Fibroblast of the conjunctiva (primary cell): ENCODE measurements around the gene HPCAL1.

Experiments used
- DNase-seq: peaks from one replicate; pipeline ENCODE4 v3.0.0-alpha.2; 2010; ENCODE audit warnings: low read depth

The HPCAL1 gene

GRCh38 chr2:10355471-10356438 is 53.1 kb downstream of the HPCAL1 start:
- no peak for DNase-seq

- no peak for DNase-seq
Measured at GRCh38 chr2:10356439-10356811, 53.7 kb downstream of the HPCAL1 start.

- no peak for DNase-seq
Measured at GRCh38 chr2:10357193-10358169, 54.8 kb downstream of the HPCAL1 start.

- DNase-seq = no peak
Measured at GRCh38 chr2:10359246-10359645, 56.5 kb downstream of the HPCAL1 start.

- DNase-seq = no peak
Measured at GRCh38 chr2:10359731-10360329, 57.1 kb downstream of the HPCAL1 start.

GRCh38 chr2:10360460-10360849 is 57.8 kb downstream of the HPCAL1 start:
- DNase-seq = no peak

GRCh38 chr2:10360850-10361588 is 58.3 kb downstream of the HPCAL1 start:
- no peak for DNase-seq

GRCh38 chr2:10362096-10362897 is 59.6 kb downstream of the HPCAL1 start:
- DNase-seq = no peak

GRCh38 chr2:10362898-10363454 is 60.3 kb downstream of the HPCAL1 start:
- no peak for DNase-seq

- DNase-seq = no peak
Measured at GRCh38 chr2:10363861-10364610, 61.3 kb downstream of the HPCAL1 start.

- DNase-seq = no peak
Measured at GRCh38 chr2:10365412-10365811, 62.7 kb downstream of the HPCAL1 start.

- no peak for DNase-seq
Measured at GRCh38 chr2:10366601-10367270, 64.0 kb downstream of the HPCAL1 start.

GRCh38 chr2:10367472-10368439 is 65.1 kb downstream of the HPCAL1 start:
- DNase-seq = no peak

- DNase-seq = no peak
Measured at GRCh38 chr2:10368491-10369231, 66.0 kb downstream of the HPCAL1 start.

- DNase-seq = no peak
Measured at GRCh38 chr2:10369269-10370255, 66.9 kb downstream of the HPCAL1 start.

- DNase-seq = no peak
Measured at GRCh38 chr2:10370390-10370789, 67.7 kb downstream of the HPCAL1 start.
